H4 (cell line): ENCODE measurements around the gene SEZ6L2. TPM values are rescaled to one million over a fixed set of nuclear protein-coding genes. Genes with fewer than 3 reads are reported as not detected.
"Not testable (repeated sequence)": the region's sequence is repeated elsewhere in the genome, so short reads cannot be mapped to it uniquely, and the experiment has no call there.

ENCODE experiments used
- DNase-seq: peaks from one replicate; pipeline ENCODE4 v3.0.0-alpha.2; 2015; ENCODE audit warnings: low spot score
- total RNA-seq: library from RNA; depleted of rRNA; stranded (reverse); fragments of >200 nt; shearing (Covaris generic); gene quantifications from 2 replicates; pipeline ENCODE4 v1.2.3, GENCODE V29; 2014; rRNA removed

The SEZ6L2 gene
- 6.8 and 10.0 TPM in 2 replicates for total RNA-seq

DNA sequence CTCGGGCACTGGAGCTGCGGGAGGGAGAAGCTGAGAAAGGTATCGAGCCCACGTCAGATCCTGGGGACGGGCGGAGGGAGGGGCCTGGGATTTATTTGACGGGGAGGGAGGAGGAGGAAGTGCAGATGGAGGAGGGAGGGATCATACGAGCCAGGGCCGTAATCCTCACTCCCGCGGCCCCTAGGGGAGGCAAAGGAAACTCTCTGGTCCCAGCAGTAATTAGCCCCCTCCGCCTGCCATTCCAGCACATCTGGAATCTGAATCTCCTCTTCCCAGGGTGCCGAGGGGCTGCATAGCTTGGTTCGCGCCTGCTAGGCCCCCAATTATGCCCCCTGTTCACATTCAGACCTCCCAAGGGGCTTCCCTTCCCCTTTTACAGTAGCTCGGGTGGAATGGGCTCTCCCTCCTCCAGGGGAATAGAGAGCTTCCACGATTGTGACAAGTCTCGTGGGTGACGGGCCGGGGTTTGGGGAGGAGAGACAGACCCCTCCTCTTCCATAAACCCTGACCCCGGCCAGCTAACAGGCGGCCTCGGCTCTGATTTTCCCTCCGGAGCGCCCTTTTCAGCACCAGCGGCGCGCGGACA is at the start of gene SEZ6L2:
SEZ6L2 (minus strand) TSS at position 35 of the 586 bp plus-strand sequence. CDS start 531 bp downstream, outside the sequence.
- peak; percentile 90 for DNase-seq

DNA sequence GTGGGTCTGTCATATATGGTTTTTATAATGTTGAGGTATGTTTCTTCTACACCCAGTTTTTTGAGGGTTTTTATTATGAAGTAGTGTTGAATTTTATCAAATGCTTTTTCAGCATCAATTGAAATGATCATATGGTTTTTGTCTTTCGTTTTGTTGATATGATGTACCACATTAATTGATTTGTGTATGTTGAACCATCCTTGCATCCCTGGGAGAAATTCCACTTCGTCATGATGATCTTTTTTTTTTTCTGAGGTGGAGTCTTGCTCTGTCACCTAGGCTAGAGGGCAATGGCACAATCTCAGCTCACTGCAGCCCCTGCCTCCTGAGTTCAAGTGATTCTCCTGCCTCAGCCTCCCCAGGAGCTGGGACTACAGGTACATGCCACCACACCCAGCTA is 48.5 kb upstream of the SEZ6L2 start:
- no peak for DNase-seq

DNA sequence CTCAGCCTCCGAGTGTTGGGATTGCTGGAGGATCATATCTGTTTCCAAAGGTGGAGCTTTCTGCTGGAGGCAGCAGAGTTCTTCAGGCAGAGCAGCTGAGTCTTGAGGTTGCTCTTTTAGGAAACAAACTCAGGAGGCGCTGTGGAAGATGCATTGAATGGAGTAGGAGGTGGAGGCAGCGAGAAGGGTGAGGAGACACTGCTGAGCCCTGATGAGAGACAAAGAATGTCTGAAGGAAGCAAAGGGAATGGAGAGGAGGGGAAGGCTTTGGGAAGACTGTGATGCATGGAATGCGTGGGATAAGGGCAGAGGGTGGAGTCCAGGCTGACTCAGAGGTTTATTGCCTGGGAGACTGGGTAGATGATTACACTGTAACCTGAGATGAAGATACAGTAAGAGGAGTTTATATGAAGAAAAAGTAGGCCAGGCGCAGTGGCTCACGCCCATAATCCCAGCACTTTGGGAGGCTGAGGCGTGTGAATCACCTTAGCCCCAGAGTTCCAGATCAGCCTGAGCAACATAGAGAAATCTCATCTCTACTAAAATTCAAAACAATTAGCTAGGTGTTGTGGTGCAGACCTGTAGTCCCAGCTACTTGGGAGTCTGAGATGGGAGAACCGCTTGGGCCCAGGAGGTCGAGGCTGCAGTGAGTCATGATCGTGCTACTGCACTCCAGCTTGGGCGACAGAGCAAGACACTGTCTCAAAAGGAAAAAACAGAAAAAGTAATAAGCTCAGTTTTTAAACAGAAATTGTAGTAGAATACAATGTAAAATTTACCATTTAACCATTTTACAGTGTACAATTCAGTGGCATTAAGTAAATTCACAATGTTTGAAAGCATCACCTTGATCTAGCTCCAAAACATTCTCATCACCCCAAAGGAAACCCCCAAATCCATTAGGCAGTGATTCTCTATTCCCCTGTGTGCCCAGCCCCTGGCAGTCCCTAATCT is 44.8 kb upstream of the SEZ6L2 start:
- peak; percentile 97 for DNase-seq

DNA sequence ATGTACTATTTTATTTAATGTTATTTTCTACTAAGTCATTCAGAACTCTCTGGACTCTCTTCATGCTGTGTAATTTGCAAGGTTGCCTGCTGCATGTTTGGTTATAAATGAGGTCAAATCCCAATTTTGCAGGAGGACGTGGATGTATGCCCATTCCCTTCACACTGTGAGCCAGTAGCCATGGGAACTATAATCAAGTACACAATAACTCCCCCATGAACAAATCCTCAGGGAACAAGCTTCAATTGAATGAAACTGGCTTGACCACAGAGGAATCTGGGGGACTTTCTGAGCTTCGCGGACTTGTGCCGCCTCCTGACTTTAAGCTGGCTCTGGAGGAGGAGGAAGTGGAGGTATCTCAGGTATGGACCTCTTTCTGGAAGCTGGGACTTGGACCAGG is 41.3 kb upstream of the SEZ6L2 start:
- DNase-seq, result no peak

DNA sequence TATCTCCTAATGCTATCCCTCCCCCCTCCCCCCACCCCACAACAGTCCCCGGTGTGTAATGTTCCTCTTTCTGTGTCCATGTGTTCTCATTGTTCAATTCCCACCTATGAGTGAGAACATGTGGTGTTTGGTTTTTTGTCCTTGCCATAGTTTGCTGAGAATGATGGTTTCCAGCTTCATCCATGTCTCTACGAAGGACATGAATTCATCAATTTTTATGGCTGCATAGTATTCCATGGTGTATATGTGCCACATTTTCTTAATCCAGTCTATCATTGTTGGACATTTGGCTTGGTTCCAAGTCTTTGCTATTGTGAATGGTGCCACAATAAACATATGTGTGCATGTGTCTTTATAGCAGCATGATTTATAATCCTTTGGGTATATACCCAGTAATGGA is 32.4 kb upstream of the SEZ6L2 start:
- DNase-seq, result not testable (repeated sequence)

DNA sequence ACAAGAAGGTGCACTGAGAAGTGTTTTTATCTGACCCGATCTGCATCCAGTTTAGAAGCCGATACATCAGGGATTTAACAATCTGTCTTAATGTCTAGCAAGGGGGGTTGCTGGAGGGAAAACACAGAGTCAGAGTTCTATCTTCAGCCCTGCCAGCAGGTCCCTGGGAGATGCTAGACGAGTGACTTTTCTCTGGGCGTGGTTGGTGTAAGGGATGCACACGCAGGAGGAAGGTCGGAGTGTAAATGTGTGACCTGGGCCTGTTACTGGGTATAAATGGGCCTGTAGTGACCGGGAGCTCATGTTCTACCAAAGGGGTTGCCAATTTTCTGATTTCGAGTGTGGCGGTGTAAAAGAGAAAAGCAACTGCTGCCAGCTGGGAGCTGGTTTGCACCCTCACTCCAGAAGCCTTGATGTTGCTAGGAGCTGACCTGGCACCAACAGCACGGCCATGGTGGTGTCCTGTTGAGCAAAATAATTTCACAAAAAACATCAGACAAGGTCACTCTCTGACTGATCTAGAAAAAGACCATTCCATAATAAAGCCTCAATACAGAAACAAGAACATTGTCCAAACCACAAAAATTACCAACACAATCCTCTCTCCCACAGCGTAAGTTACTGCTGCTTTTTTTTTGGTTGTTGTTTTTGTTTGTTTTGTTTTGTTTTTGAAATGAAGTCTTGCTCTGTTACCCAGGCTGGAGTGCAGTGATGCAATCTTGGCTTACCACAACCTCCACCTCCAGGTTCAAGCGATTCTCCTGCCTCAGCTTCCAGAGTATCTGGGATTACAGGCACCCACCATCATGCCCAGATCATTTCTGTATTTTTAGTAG is 27.9 kb upstream of the SEZ6L2 start:
- DNase-seq, result no peak

DNA sequence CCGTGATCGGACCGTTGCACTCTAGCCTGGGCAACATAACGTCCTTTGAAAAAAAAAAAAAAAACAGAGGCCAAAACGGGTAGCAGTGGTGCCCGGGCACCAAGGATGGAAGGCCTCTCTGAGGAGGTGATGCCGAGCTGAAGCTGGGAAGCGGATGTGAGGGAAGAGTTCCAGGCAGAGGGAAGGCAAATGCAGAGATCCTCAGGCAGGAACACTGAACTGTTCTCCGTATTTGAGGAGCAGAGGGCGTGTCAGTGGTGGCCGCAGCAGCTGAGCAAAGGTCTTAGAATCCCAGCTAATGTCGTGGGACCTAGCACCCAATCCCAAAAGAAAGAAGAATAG is 27.3 kb upstream of the SEZ6L2 start:
- no peak for DNase-seq

DNA sequence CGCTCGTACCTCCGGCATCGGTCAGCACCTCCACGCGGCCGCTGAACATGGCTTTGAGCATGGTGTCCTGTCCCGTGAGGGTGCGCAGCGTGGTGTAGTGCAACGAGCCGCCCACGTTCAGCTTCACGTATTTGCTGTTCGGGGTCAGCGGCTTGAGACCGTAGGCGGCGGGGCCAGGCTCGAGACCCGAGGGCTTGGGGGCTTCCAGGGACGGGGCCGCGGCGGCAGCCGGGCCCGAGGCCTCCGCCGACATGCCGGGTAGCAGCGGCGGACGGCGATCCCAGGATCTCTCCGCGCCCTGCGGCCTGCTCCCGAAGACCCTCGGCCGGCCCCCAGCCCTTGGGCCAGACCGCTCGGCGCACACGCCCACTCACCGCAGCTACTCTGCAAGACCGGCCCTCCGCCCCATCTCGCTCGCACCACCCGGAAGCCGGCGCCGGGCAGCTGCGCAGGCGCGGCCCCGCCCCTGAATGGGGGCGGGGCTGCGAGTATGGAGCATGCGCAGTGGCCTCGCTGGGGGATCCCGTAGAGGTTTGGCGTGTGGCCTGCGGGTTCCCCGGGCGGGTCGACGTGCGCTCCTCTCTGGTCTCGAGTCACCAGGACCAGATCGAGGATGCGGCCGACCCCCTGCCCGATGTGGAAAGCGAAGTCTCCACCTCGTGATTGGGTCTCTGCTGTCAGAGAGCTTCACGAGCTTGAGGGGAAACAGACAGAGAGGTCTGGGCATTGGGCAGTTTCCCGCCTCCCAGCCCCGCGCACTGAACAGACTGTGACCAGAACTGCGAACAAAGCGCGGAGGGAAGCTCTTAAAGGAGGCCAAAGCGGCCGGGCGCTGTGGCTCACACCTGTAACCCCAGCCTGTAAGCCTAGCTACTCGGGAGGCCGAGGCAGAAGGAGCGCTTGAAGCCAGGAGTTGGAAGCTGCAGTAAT is 26.7 kb upstream of the SEZ6L2 start, which contains the start of gene KCTD13:
KCTD13 (minus strand) TSS at position 446 of the 930 bp plus-strand sequence; CDS start at position 253, 193 bp downstream.
- peak; percentile 53 for DNase-seq

DNA sequence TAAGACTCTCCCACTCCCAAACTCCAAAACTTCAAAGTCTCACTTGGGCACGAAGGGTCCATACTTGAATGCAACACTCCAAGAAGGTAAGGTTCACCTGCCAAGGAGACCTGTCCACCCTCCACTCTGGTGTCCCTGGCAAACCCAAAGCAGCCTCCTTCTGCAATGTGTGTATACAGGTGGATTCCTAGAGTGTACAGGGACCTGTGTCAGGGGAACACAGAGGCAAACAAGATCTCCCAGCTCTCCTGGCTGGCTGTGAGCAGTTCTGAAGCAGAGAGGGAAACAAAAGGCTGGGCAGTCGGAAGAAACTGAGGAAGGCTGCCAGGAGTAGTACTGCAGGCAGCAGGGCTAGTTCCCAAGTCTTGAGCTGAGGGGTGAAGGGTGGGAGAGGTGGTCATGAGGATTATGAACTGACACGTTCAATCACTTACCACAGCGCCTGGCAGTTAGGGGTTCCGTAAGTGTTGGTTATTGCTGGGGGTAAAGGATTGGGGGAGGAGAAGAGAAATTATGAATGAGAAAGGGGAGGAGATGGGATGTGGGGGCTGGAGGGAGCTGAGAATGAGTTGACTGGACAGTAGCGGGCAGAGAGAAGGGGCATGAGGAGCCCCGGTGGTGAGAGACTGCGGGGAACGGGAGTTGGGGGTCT is 25.9 kb upstream of the SEZ6L2 start:
- DNase-seq, result no peak

DNA sequence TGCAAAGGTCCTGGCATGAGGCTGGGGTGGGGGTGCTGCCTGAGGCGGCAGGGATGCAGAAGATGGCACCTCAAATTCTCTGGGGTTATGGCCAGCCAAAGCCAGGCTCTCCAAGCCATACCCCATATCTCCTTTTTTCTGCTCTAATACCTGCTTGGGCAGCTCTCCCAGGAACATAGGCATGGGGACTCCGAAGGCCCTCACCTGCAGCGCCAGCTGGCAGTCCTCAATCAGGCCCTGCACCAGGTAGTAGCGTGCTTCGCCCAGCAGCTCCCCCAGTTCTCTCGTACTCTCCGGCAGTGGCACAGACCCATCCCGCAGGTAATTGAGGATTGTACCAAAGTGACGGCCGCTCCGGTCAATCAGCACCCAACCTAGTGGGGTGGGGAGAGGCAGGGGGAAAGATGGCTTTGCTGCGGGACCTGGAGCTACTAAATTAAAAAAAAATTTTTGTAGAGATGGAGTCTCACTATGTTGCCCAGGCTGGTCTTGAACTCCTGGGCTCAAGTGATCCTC is 23.7 kb upstream of the SEZ6L2 start:
- DNase-seq, result no peak

DNA sequence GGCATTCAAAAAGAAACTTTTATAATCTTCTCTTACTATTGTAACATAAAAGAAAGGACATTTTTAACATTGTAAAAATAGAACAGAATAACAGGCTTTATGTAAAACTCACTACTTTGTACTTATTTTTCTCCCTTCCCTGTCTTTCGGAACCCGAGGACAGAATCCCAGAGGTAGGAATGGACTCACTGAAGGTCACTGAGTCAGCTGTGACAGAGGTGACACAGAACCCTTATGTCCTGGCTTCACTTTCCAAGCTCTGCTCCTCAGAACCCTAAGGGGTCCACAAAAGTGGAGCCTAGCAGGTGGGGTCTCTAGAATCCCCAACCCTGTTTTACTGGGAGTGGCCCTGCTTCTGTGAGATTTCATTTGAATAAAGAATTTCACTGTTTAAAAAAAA is 23.0 kb upstream of the SEZ6L2 start:
- no peak for DNase-seq

DNA sequence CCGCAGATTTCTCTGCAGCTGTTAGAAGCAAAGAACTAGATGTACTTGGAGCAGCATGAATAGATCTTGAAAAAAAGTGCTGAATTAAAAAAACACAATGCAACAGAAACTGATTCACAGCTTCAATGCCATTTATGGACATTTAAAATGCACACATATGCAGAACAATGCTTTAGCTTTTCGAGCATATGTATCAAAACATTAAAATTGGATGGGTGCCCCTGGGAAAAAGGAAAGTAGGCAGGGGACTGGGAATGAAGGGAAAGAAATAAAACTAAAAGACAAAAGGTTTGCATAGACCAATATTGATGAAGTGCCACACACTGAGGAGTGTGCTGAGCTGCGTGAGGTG is 21.7 kb upstream of the SEZ6L2 start:
- no peak for DNase-seq

DNA sequence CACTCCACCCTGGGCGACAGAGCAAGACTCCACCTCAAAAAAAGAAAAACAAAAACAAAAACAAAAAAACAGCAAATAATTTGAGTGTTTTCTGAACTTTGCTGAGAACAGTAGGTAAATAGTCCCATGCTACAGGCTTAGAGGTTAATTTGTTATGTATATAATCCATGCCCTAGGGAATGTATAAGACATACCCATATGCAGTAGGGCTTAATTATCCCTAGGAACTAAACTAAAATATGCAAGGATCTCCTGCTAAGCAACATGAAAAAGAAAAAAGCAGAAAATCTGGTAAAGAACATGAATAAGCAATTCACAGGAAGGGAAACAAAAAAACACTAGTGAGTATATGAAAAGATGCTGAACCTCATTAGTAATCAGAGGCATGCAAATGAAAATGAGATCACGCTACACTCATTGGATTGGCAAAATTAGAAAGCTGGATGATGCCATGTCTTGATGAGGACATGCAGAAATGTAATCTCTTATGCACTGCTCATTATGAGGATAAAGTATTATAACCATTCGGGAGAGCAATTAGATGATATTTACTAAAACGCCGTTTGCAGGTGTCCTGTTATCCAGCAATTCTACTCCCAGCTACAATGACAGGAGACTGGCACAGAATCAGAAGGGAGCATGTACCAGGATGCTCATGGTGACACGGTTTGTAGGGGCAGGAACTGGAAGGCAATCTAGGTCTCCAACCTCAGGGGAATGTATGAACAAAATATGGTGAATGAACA is 21.1 kb upstream of the SEZ6L2 start:
- no peak for DNase-seq

DNA sequence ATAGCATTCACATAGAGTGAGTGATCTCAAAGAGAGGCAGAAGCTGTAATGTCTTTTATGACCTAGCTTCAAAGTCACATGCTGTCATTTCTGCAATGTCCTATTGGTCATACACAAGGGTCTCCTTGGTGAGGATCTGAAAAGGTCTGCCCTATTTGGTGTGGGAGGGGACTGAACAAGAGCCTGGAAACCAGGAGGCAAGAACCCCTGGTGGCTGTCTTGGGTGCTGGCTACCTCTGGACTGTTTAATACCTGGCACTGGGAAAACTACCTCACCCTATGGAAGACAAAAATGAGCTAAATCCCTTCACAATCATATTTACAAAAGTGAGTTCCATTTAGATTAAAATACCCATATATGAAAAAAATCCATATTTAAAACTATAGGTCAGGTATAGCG is 17.6 kb upstream of the SEZ6L2 start:
- no peak for DNase-seq

DNA sequence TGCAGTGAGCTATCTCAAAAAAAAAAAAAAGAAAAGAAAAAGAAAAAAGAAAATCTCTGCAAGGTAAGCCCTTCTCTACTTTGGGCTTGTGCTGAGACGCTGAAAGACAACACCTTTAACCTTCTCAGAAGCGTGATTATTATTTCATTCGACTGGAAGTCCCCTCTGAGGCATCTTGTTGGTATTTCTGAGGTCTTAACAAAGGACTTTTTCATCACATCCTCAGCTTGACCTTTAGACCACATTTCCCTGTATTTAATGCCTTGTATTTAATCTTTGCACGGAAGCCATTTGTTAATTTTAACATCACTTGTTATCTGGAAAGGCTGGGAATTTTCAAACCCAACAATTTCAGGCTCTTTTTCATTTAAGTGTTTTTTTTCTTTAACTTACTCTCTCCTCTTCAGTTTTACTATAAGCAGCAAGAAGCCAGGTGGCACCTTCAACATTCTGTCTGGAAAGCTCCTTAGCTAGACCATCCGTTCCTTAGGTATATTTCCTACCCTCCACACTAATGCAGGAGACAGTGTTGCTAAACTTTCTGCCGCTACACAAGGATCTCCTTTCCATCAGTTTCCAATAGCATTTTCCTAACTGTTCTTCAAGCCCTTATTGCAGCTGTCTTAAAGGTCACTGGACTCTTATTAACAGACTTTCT is 16.4 kb upstream of the SEZ6L2 start:
- no peak for DNase-seq

DNA sequence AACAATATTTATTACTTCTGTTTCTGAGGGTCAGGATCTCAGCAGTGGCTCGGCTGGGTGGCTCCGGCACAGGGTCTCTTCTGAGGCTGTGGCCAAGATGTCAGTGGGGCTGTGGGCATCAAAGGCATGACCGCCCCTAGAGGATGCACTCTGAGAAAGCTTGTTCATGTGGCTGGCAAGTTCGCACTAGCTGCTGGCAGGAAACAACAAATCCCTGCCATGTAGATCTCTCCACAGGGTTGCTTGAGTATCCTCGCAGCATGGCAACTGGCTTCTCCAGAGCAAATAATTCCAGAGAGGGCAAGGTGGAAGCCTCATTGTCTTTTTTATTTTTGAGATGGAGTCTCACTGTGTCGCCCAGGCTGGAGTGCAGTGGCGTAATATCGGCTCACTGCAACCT is 14.2 kb upstream of the SEZ6L2 start:
- no peak for DNase-seq

DNA sequence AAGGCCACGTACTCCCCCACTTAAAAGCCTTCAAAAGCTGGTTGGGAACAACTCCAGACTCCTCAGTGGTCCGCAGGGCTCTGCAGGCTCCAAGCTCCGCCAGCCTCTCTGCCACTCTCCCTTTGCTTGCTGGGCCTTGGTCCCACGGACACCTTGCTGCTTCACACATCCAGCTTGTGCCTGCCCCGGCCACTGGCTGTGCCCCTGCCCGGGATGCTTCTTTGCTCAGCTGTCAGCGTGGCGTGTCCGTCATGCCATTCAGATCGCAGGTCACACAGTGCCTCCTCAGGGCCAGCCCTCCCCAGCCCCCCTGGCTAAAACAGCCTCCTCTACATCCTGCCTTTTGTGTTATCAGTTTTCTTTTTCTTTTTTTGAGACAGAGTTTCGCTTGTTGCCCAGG is 12.7 kb upstream of the SEZ6L2 start:
- DNase-seq, result no peak

DNA sequence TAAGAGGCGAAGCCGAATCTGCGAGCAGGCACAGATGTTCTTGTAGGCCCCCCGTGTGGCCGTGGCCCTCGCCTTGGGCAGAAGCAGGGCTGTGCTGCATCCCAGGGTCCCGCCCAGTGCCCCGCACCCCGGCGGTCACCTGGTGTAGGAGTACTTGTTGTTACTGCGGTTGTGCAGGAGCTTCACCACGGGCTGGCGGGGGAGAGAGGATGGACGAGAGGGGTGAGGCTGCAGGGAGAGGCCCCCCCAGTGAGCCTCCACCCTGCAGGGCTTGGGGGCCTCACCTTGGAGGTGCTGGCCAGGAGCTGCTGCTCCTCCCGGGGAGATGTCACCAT is 12.3 kb upstream of the SEZ6L2 start:
- DNase-seq, result no peak
